Endothelial cell of umbilical vein (primary cell): Measurements from ENCODE around the gene EIF4E1B. TPM values are rescaled to one million over a fixed set of nuclear protein-coding genes. Genes with fewer than 3 reads are reported as not detected.

Experiments used
- BruUV-seq: library from RNA; stranded (reverse); fragments of 400-500 nt; replicated peaks from 2 replicates; lab custom pipeline; 2021; lab: Mats Ljungman, UMichigan
- CTCF ChIA-PET: fragments of 300-600, 350-600 bp; sonication (Branson Sonifier 250); formaldehyde crosslinking; loops from one replicate; lab custom pipeline; 2021; ENCODE audit warnings: antibody characterized with exemption, inconsistent platforms; lab: Charles Lee
- POLR2A ChIA-PET: fragments of 300-600, 350-600 bp; sonication (Branson Sonifier 250); formaldehyde crosslinking; loops from one replicate; lab custom pipeline; 2021; ENCODE audit warnings: antibody characterized with exemption, inconsistent platforms; lab: Charles Lee
- DNase-seq: peaks from one replicate; pipeline ENCODE4 v3.0.0-alpha.2; 2011; ENCODE audit warnings: low read depth, low spot score
- FAIRE-seq: peaks from 2 replicates; lab custom pipeline; 2011; peaks lifted over from hg19 to GRCh38; lab: Jason Lieb, UNC
- H2AFZ ChIP-seq: 2 replicates; pipeline ENCODE4 v1.6.0; 2012; ENCODE audit warnings: low read depth, low read length, control low read depth, inconsistent platforms
- H3K27ac ChIP-seq: 2 replicates; pipeline ENCODE4 v1.5.1; 2011; ENCODE audit warnings: low read depth, mild to moderate bottlenecking, control low read depth, low read length, moderate library complexity; ENCODE audit not compliant: insufficient read depth
- H3K27me3 ChIP-seq, 2 experiments: 2 replicates each; pipeline versions ENCODE4 v1.6.0 to v1.6.1; 2011; ENCODE audit warnings: low read length in 2 of 2, mixed read lengths in 1 of 2; ENCODE audit not compliant: control insufficient read depth in 2 of 2, insufficient read depth in 2 of 2
- H3K36me3 ChIP-seq, 2 experiments: 2 replicates in 1 of 2; 3 replicates in 1 of 2; pipeline ENCODE4 v1.5.1; 2011; ENCODE audit warnings: low read length in 2 of 2, mild to moderate bottlenecking in 1 of 2, moderate library complexity in 1 of 2; ENCODE audit not compliant: control insufficient read depth in 2 of 2, insufficient read depth in 2 of 2; ENCODE audit errors: extremely low read depth in 1 of 2
- H3K4me1 ChIP-seq: 3 replicates; pipeline ENCODE4 v1.5.1; 2011; ENCODE audit warnings: mild to moderate bottlenecking, low read length; ENCODE audit not compliant: control insufficient read depth, insufficient read depth; ENCODE audit errors: extremely low read depth
- H3K4me2 ChIP-seq: 2 replicates; pipeline ENCODE4 v1.6.1; 2011; ENCODE audit warnings: low read length, control low read depth, mixed read lengths; ENCODE audit not compliant: insufficient read depth
- H3K4me3 ChIP-seq, 3 experiments: fragments of 200-600 bp in 1 of 3; sonication (generic), shearing (Covaris generic) in 1 of 3; replicated peaks in 1 of 3; 2 replicates each; pipeline ENCODE4 v1.5.1; 2011 to 2016; ENCODE audit warnings: control low read depth in 3 of 3, low read length in 3 of 3, mild to moderate bottlenecking in 2 of 3, inconsistent platforms in 1 of 3, low read depth in 1 of 3, moderate library complexity in 1 of 3; ENCODE audit not compliant: insufficient read depth in 1 of 3
- H3K79me2 ChIP-seq: 2 replicates; pipeline ENCODE4 v1.6.0; 2012; ENCODE audit warnings: low read length, inconsistent platforms; ENCODE audit not compliant: control insufficient read depth, insufficient read depth
- H3K9ac ChIP-seq: replicated peaks from 2 replicates; pipeline ENCODE3; 2011; ENCODE audit warnings: low read length, control low read depth; ENCODE audit not compliant: insufficient read depth; ENCODE audit errors: extremely low read depth
- H3K9me1 ChIP-seq: replicated peaks from 3 replicates; pipeline ENCODE4 v1.6.0; 2011; ENCODE audit warnings: mild to moderate bottlenecking, low read length; ENCODE audit not compliant: control insufficient read depth, insufficient read depth; ENCODE audit errors: extremely low read depth
- H3K9me3 ChIP-seq: replicated peaks from 2 replicates; pipeline ENCODE4 v1.5.1; 2012; ENCODE audit warnings: low read length, inconsistent platforms; ENCODE audit not compliant: control insufficient read depth, insufficient read depth
- H4K20me1 ChIP-seq: replicated peaks from 2 replicates; pipeline ENCODE3; 2011; ENCODE audit warnings: mild to moderate bottlenecking, low read length; ENCODE audit not compliant: control insufficient read depth, insufficient read depth; ENCODE audit errors: extremely low read depth
- CTCF ChIP-seq, 2 donors: IDR thresholded peaks; 1 replicate in 1 of 2; 2 replicates in 1 of 2; pipeline ENCODE4 v1.5.1; 2011; ENCODE audit warnings: low read length in 2 of 2, mild to moderate bottlenecking in 2 of 2, moderate library complexity in 2 of 2, control low read depth in 1 of 2, inconsistent platforms in 1 of 2, low read depth in 1 of 2; ENCODE audit not compliant: insufficient read depth in 1 of 2; ENCODE audit errors: extremely low read depth in 1 of 2
- EZH2 ChIP-seq: IDR thresholded peaks from 2 replicates; pipeline ENCODE4 v1.6.1; 2012; ENCODE audit warnings: borderline replicate concordance, low read depth, mild to moderate bottlenecking, moderate library complexity, low read length, inconsistent platforms; ENCODE audit not compliant: severe bottlenecking
- FOS ChIP-seq: IDR thresholded peaks from 2 replicates; pipeline ENCODE4 v1.6.1; 2011; ENCODE audit warnings: mild to moderate bottlenecking, low read length, moderate library complexity, borderline replicate concordance; ENCODE audit not compliant: insufficient read depth
- GATA2 ChIP-seq: IDR thresholded peaks from 2 replicates; pipeline ENCODE4 v1.7.0; 2011; ENCODE audit warnings: low read depth, mild to moderate bottlenecking, moderate library complexity, mixed read lengths, low read length; ENCODE audit not compliant: insufficient read length, insufficient read depth
- JUN ChIP-seq: IDR thresholded peaks from 2 replicates; pipeline ENCODE4 v1.6.1; 2011; ENCODE audit warnings: borderline replicate concordance, low read depth; ENCODE audit not compliant: insufficient read length, insufficient read depth
- MAX ChIP-seq: IDR thresholded peaks from 2 replicates; pipeline ENCODE4 v1.6.1; 2011; ENCODE audit not compliant: insufficient read depth, insufficient read length
- MYC ChIP-seq: IDR thresholded peaks from one replicate; pipeline ENCODE4 v1.6.1; 2011; ENCODE audit warnings: mild to moderate bottlenecking, low read depth, low read length
- POLR2A ChIP-seq: IDR thresholded peaks from 2 replicates; pipeline ENCODE4 v1.6.1; 2012; ENCODE audit warnings: low read depth, mild to moderate bottlenecking, control low read depth, low read length
- POLR2AphosphoS5 ChIP-seq: IDR thresholded peaks from 2 replicates; pipeline ENCODE4 v1.6.1; 2012; ENCODE audit warnings: low read depth, mild to moderate bottlenecking, control low read depth, low read length, moderate library complexity; ENCODE audit not compliant: insufficient read depth
- dilution Hi-C: fragments of 300-500 bp; cut with MboI; formaldehyde crosslinking; loops from one replicate; pipeline ENCODE4 v1.15.0; 2019; ENCODE audit warnings: low sequenced_read_pairs; ENCODE audit not compliant: extremely low pct_ligation_motif_present
- intact Hi-C: fragments of 100-400 bp; cut with micrococcal nuclease; formaldehyde crosslinking; loops from one replicate; pipeline ENCODE4 v1.10.0; 2022
- polyA plus RNA-seq, 4 experiments: library from polyadenylated mRNA; depleted of rRNA in 3 of 4; stranded (reverse) in 3 of 4; unstranded in 1 of 4; fragments of >200 nt; gene quantifications; 2 replicates each; pipeline versions ENCODE4 v1.2.1 to v1.2.3, GENCODE V29; 2011 to 2012; ENCODE audit warnings: missing spikeins in 1 of 4
- total RNA-seq: library from RNA; stranded (reverse); gene quantifications from 2 replicates; pipeline ENCODE4 v1.2.3, GENCODE V29; 2021

EIF4E1B gene
- total and polyA plus RNA-seq, 2 donors (not counting 3 experiments of a cell fraction or from before 2014, with no cell fraction given): not detected

GRCh38 chr5:176647843-176648473 lies 17.5 kb downstream of the EIF4E1B start:
- ChIA-PET CTCF (interaction anchor here (0.7 to 2.4 kb wide), 6 partner anchors 10 to 918 kb away, joined by 3 to 20 read pairs (median 6); no protein-coding TSS in a partner anchor), POLR2A (interaction anchor here (1.1 to 1.6 kb wide), 2 partner anchors 13 to 73 kb away, joined by 3 read pairs; no protein-coding TSS in a partner anchor)
- Histone ChIP-seq H3K4me3 (peak overlapping the region; percentile 29 to 51 (median 50)), H3K79me2 (peaks cover 9% of the 10 kb centered on the region), H3K36me3 (peaks cover 3 to 4% of the 10 kb centered on the region in 2 experiments), H3K4me2 (peak overlapping the region; percentile 68), H2AFZ (peak overlapping the region; percentile 26), H3K9me1 (no peaks in the 10 kb centered on the region), H3K27ac (peak overlapping the region; percentile 0), H3K27me3 (no peaks in the 10 kb centered on the region), H3K9ac (peak overlapping the region; percentile 62), H3K9me3 (no peaks in the 10 kb centered on the region), H4K20me1 (no peaks in the 10 kb centered on the region), H3K4me1 (peaks cover 12% of the 10 kb centered on the region)
- dilution Hi-C loops (no loop called here), intact Hi-C loops (loop anchor here (1.0 to 2.0 kb wide), 5 partner anchors 29 to 260 kb away; partner anchors contain the start of genes HIGD2A, NOP16 and RNF44)
- peak; percentile 47 for FAIRE-seq
- TF ChIP-seq CTCF (IDR thresholded peaks at IDR 0.05; ENCODE audit: extremely low read depth in 1 of 2, insufficient read depth in 1 of 2, low read depth in 1 of 2, low read length in 2 of 2): no peak
- TF ChIP-seq MAX: no peak
- no peak for TF ChIP-seq EZH2
- TF ChIP-seq MYC: no peak
- no peak for TF ChIP-seq GATA2
- TF ChIP-seq POLR2AphosphoS5: no peak
- TF ChIP-seq FOS: no peak
- TF ChIP-seq JUN: no peak
- no peak for TF ChIP-seq POLR2A
- DNase-seq: peak; percentile 38
- TSS peak; percentile 44 for BruUV-seq
